PC-3 (cell line): ENCODE measurements around the gene RSRC1. TPM values are rescaled to one million over a fixed set of nuclear protein-coding genes. Genes with fewer than 3 reads are reported as not detected.

ENCODE experiments used
- ATAC-seq: fragments of 200-7000 bp; cut with Tn5 transposase; 2 replicates; pipeline ENCODE4 v1.9.1; 2020; ENCODE audit warnings: mild to moderate bottlenecking, moderate library complexity
- BruUV-seq: library from RNA; stranded (reverse); fragments of 400-500 nt; replicated peaks from 2 replicates; lab custom pipeline; 2021; lab: Mats Ljungman, UMichigan
- CTCF ChIA-PET: fragments of 300-600 bp; sonication (Branson Sonifier 250); formaldehyde crosslinking; loops from one replicate; lab custom pipeline; 2022; ENCODE audit warnings: antibody characterized with exemption; lab: Charles Lee
- POLR2A ChIA-PET: fragments of 300-600 bp; sonication (Branson Sonifier 250); formaldehyde crosslinking; loops from one replicate; lab custom pipeline; 2022; ENCODE audit warnings: antibody characterized with exemption; ENCODE audit not compliant: unreplicated experiment; lab: Charles Lee
- DNase-seq: peaks from one replicate; pipeline ENCODE4 v3.0.0-alpha.2; 2015
- H2AFZ ChIP-seq: fragments of 300-600 bp; sonication (generic); 2 replicates; pipeline ENCODE4 v1.6.0; 2016; ENCODE audit warnings: antibody characterized with exemption, low read length
- H3F3A ChIP-seq: fragments of 300-600 bp; sonication (generic); one replicate; pipeline ENCODE4 v1.6.0; 2017; ENCODE audit warnings: antibody characterized with exemption, low read length, control low read depth, mild to moderate bottlenecking; ENCODE audit not compliant: unreplicated experiment
- H3K27ac ChIP-seq: fragments of 300-600 bp; sonication (generic); 2 replicates; pipeline ENCODE4 v1.5.1; 2016; ENCODE audit warnings: mild to moderate bottlenecking, low read length
- H3K27me3 ChIP-seq: fragments of 300-600 bp; sonication (generic); 2 replicates; pipeline ENCODE4 v1.6.1; 2016; ENCODE audit warnings: low read length, mixed read lengths
- H3K36me3 ChIP-seq: fragments of 300-600 bp; sonication (generic); 2 replicates; pipeline ENCODE4 v1.6.1; 2016; ENCODE audit warnings: low read depth, mixed run types, low read length, mixed read lengths
- H3K4me1 ChIP-seq: fragments of 300-600 bp; sonication (generic); 2 replicates; pipeline ENCODE4 v1.5.1; 2016; ENCODE audit warnings: low read length; ENCODE audit not compliant: insufficient read depth
- H3K4me2 ChIP-seq: fragments of 300-600 bp; sonication (generic); 2 replicates; pipeline ENCODE4 v1.6.0; 2016; ENCODE audit warnings: low read length
- H3K4me3 ChIP-seq: fragments of 300-600 bp; sonication (generic); 2 replicates; pipeline ENCODE4 v1.5.1; 2016; ENCODE audit warnings: mild to moderate bottlenecking, low read length, mixed read lengths
- H3K79me2 ChIP-seq: fragments of 300-600 bp; sonication (generic); 2 replicates; pipeline ENCODE4 v1.6.1; 2017; ENCODE audit warnings: low read length, mixed read lengths
- H3K9ac ChIP-seq: fragments of 300-600 bp; sonication (generic); 2 replicates; pipeline ENCODE4 v1.6.0; 2016; ENCODE audit warnings: mild to moderate bottlenecking, low read length
- H3K9me2 ChIP-seq: fragments of 300-600 bp; sonication (generic); replicated peaks from 2 replicates; pipeline ENCODE4 v1.6.1; 2016; ENCODE audit warnings: mixed run types, low read length, mixed read lengths
- H3K9me3 ChIP-seq: fragments of 300-600 bp; sonication (generic); 2 replicates; pipeline ENCODE4 v1.6.1; 2016; ENCODE audit warnings: low read length, mixed read lengths
- H4K20me1 ChIP-seq: fragments of 300-600 bp; sonication (generic); 2 replicates; pipeline ENCODE4 v1.6.1; 2016; ENCODE audit warnings: low read length, mixed read lengths
- EZH2 ChIP-seq: fragments of 300-600 bp; sonication (generic); IDR thresholded peaks from one replicate; pipeline ENCODE4 v1.6.1; 2017; ENCODE audit warnings: antibody characterized with exemption, mild to moderate bottlenecking, low read length; ENCODE audit not compliant: unreplicated experiment
- EZH2phosphoT487 ChIP-seq: fragments of 300-600 bp; sonication (generic); IDR thresholded peaks from 2 replicates; pipeline ENCODE4 v1.6.1; 2018; ENCODE audit warnings: mild to moderate bottlenecking, antibody characterized with exemption, low read length, borderline replicate concordance
- intact Hi-C: fragments of 100-400 bp; cut with micrococcal nuclease; formaldehyde crosslinking; loops from 2 replicates; pipeline ENCODE4 v1.9.0; 2023
- total RNA-seq: library from RNA; depleted of rRNA; stranded (reverse); fragments of >200 nt; gene quantifications from 2 replicates; pipeline ENCODE4 v1.2.3, GENCODE V29; 2014
- TF ChIP-seq, protein P1 (sequence below): fragments of 300-600 bp; sonication (generic); conservative IDR thresholded peaks from 2 replicates; pipeline ENCODE4 v1.5.1; 2017; ENCODE audit warnings: antibody characterized with exemption, low read depth, mild to moderate bottlenecking, low read length

Gene RSRC1
- total RNA-seq, 1 experiment from 2014 or later = 39.5 TPM

DNA sequence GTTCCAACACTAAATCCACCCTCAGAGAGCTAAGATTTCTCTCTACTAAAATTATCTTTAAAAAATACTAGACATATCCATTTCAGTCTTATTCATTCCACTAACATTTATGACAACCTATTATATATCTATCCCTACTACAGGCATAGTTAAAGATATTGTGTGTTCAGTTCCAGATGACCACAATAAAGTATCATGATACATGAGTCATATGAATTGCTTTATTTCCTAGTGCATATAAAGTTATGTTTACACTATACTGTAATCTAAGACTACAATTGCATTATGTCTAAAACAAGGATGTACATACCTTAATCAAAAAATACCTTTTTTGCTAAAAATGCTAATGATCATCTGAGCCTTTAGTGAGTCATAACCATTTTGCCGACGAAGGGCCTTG, 23.1 kb upstream of the RSRC1 start:
- no TSS peak for BruUV-seq
- H3K4me1 ChIP-seq = peaks cover 31% of the 10 kb centered on the region
- no peak overlapping the region for H3K4me3 ChIP-seq
- H3F3A ChIP-seq = no peaks in the 10 kb centered on the region
- peaks cover 16% of the 10 kb centered on the region; the same call in 1 of the 2 replicates for H3K79me2 ChIP-seq
- peak overlapping the region; percentile 44; the same call in 1 of the 2 replicates for H3K9ac ChIP-seq
- ATAC-seq (peak; percentile 97), DNase-seq (peak; percentile 86)
- H3K9me3 ChIP-seq = no peaks in the 10 kb centered on the region
- H3K9me2 ChIP-seq = no peaks in the 10 kb centered on the region
- CTCF ChIA-PET = no interaction called here
- H4K20me1 ChIP-seq = no peaks in the 10 kb centered on the region
- peak overlapping the region; percentile 75 for H3K27ac ChIP-seq
- H3K36me3 ChIP-seq = no peaks in the 10 kb centered on the region
- POLR2A ChIA-PET = no interaction called here
- no peak overlapping the region for H2AFZ ChIP-seq
- TF ChIP-seq, protein P1, sequence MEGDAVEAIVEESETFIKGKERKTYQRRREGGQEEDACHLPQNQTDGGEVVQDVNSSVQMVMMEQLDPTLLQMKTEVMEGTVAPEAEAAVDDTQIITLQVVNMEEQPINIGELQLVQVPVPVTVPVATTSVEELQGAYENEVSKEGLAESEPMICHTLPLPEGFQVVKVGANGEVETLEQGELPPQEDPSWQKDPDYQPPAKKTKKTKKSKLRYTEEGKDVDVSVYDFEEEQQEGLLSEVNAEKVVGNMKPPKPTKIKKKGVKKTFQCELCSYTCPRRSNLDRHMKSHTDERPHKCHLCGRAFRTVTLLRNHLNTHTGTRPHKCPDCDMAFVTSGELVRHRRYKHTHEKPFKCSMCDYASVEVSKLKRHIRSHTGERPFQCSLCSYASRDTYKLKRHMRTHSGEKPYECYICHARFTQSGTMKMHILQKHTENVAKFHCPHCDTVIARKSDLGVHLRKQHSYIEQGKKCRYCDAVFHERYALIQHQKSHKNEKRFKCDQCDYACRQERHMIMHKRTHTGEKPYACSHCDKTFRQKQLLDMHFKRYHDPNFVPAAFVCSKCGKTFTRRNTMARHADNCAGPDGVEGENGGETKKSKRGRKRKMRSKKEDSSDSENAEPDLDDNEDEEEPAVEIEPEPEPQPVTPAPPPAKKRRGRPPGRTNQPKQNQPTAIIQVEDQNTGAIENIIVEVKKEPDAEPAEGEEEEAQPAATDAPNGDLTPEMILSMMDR = no peak
- TF ChIP-seq EZH2 (no peak), EZH2phosphoT487 (no peak)
- peak overlapping the region; percentile 29 for H3K4me2 ChIP-seq
- intact Hi-C loops = loop anchor here (1.0 to 10.0 kb wide), 3 partner anchors 104 to 302 kb away; no protein-coding TSS in a partner anchor
- no peaks in the 10 kb centered on the region for H3K27me3 ChIP-seq

DNA sequence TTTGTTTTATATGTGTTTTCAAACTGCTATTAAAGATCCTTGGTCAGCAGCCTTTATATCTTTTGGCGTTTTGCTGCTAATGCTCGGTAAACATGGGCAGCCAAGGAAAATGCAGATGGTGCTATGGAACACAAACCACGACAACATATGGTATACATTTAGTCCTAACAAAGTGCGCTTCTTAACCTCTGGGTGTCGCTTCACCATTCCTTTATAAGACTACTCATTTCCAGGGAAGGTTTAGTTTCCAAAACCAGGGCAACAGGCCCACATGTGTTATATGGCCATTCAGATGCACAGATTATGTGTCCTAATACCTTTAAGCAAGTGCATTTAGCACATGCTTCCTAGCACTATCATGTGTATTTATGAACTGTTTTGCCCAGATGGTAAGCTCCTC, 18.4 kb upstream of the RSRC1 start:
- CTCF ChIA-PET = no interaction called here
- intact Hi-C loops = no loop called here
- POLR2A ChIA-PET = no interaction called here
- Histone ChIP-seq H3K27ac (no peak overlapping the region), H3K4me2 (no peak overlapping the region), H2AFZ (no peak overlapping the region), H4K20me1 (no peaks in the 10 kb centered on the region), H3K9me3 (no peaks in the 10 kb centered on the region), H3K4me3 (no peak overlapping the region), H3K27me3 (no peaks in the 10 kb centered on the region), H3F3A (no peaks in the 10 kb centered on the region), H3K79me2 (no peaks in the 10 kb centered on the region), H3K4me1 (peaks cover 10% of the 10 kb centered on the region), H3K36me3 (no peaks in the 10 kb centered on the region), H3K9ac (no peak overlapping the region), H3K9me2 (no peaks in the 10 kb centered on the region)
- TF ChIP-seq, protein P1 = no peak
- TF ChIP-seq EZH2phosphoT487 (no peak), EZH2 (no peak)
- ATAC-seq (no peak), DNase-seq (no peak)
- no TSS peak for BruUV-seq

DNA sequence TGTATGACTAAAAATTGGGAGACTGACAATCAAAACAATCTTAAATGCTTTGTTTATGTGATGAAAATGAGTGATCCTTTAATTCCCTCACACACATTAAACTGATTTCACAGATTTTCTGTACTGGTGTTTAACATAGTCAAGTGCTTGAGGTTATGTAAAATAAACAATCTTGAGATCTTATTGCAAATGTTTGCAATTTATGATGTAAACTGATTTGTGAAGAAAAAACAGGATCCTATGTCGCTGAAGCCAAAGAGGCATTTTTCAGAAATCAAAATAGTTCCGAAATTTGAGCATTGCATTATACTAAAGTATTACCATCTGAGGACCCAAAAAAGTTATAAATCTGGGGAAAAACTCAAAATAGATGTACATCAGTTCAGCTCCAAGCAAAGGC, 16.4 kb upstream of the RSRC1 start:
- ChIA-PET POLR2A (no interaction called here), CTCF (no interaction called here)
- H3K9me3 ChIP-seq = no peaks in the 10 kb centered on the region
- no peak overlapping the region for H3K27ac ChIP-seq
- H3K4me3 ChIP-seq = no peak overlapping the region
- no peaks in the 10 kb centered on the region for H3K79me2 ChIP-seq
- H3K9me2 ChIP-seq = no peaks in the 10 kb centered on the region
- no peaks in the 10 kb centered on the region for H3F3A ChIP-seq
- H3K4me1 ChIP-seq = no peaks in the 10 kb centered on the region
- H4K20me1 ChIP-seq = no peaks in the 10 kb centered on the region
- intact Hi-C loops = no loop called here
- no peaks in the 10 kb centered on the region for H3K36me3 ChIP-seq
- ATAC-seq (no peak), DNase-seq (no peak)
- no peak overlapping the region for H3K4me2 ChIP-seq
- H2AFZ ChIP-seq = no peak overlapping the region
- no peaks in the 10 kb centered on the region for H3K27me3 ChIP-seq
- H3K9ac ChIP-seq = no peak overlapping the region
- no TSS peak for BruUV-seq
- TF ChIP-seq, protein P1 = no peak
- TF ChIP-seq EZH2 = no peak
- TF ChIP-seq EZH2phosphoT487 = no peak
